IMR-90 (cell line): Measurements from ENCODE around the gene TIAM2.

Experiments
- BHLHE40 ChIP-seq: fragments of 150-350 bp; IDR thresholded peaks from 2 replicates; pipeline ENCODE4 v1.6.1; 2016; ENCODE audit warnings: mild to moderate bottlenecking, low read depth, low read length
- CEBPB ChIP-seq: IDR thresholded peaks from 2 replicates; pipeline ENCODE4 v1.6.1; 2012; ENCODE audit warnings: low read depth, low read length, improper control_type of control experiment
- FOS ChIP-seq: fragments of 150-350 bp; IDR thresholded peaks from 2 replicates; pipeline ENCODE4 v1.6.1; 2016; ENCODE audit warnings: low read depth, low read length
- NFE2L2 ChIP-seq: fragments of 150-350 bp; IDR thresholded peaks from 2 replicates; pipeline ENCODE4 v1.6.1; 2016; ENCODE audit warnings: low read depth, mild to moderate bottlenecking, low read length
- POLR2A ChIP-seq: IDR thresholded peaks from 2 replicates; pipeline ENCODE4 v1.6.1; 2012; ENCODE audit warnings: mild to moderate bottlenecking, low read depth, low read length
- RAD21 ChIP-seq: IDR thresholded peaks from 2 replicates; pipeline ENCODE4 v1.6.1; 2012; ENCODE audit warnings: low read length, improper control_type of control experiment
- SMC3 ChIP-seq: fragments of 150-350 bp; IDR thresholded peaks from 2 replicates; pipeline ENCODE4 v1.6.1; 2016; ENCODE audit warnings: low read depth, mild to moderate bottlenecking, antibody characterized with exemption, low read length, moderate library complexity
- TF ChIP-seq, protein P1 (sequence below): conservative IDR thresholded peaks from 2 replicates; pipeline ENCODE4 v1.5.1; 2012; ENCODE audit warnings: mild to moderate bottlenecking, low read depth, low read length, improper control_type of control experiment
- TF ChIP-seq, protein P2 (sequence below): fragments of 150-350 bp; IDR thresholded peaks from 2 replicates; pipeline ENCODE4 v1.6.1; 2017; ENCODE audit warnings: mild to moderate bottlenecking, antibody characterized with exemption, low read length, low read depth

DNA sequence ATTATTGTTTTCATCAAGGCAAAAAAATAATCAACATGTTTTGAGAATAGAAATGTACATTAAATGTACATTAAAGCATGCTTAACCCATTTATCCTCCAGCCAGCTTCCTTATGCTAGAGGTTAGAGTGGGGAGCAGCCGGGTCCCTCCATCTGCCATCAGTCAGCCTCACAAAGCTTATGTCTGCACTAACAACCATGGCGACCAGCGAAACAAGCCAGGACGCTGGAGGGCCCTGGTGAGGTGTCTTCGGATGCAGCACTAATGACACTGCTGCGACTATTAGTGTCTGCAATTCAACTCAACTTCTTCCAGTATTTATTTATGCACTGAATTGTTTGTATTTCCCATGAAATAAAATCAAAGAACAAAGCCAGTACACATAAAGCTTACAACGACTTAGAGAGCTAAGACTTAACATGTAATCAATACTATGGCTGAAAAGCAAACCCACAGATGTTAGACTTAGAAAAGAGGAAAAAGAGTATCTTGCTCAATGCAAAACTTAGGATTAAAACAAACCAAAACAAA lies 275.5 kb downstream of the TIAM2 start:
- TF ChIP-seq, protein P1, sequence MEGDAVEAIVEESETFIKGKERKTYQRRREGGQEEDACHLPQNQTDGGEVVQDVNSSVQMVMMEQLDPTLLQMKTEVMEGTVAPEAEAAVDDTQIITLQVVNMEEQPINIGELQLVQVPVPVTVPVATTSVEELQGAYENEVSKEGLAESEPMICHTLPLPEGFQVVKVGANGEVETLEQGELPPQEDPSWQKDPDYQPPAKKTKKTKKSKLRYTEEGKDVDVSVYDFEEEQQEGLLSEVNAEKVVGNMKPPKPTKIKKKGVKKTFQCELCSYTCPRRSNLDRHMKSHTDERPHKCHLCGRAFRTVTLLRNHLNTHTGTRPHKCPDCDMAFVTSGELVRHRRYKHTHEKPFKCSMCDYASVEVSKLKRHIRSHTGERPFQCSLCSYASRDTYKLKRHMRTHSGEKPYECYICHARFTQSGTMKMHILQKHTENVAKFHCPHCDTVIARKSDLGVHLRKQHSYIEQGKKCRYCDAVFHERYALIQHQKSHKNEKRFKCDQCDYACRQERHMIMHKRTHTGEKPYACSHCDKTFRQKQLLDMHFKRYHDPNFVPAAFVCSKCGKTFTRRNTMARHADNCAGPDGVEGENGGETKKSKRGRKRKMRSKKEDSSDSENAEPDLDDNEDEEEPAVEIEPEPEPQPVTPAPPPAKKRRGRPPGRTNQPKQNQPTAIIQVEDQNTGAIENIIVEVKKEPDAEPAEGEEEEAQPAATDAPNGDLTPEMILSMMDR = no peak
- TF ChIP-seq CEBPB (no peak), NFE2L2 (no peak), POLR2A (no peak), SMC3 (no peak), FOS (no peak), RAD21 (no peak), BHLHE40 (no peak)
- TF ChIP-seq, protein P2, sequence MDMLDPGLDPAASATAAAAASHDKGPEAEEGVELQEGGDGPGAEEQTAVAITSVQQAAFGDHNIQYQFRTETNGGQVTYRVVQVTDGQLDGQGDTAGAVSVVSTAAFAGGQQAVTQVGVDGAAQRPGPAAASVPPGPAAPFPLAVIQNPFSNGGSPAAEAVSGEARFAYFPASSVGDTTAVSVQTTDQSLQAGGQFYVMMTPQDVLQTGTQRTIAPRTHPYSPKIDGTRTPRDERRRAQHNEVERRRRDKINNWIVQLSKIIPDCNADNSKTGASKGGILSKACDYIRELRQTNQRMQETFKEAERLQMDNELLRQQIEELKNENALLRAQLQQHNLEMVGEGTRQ = no peak
